Left ventricle myocardium inferior (tissue), 1 donor: ENCODE results near the gene ERCC5. TPM values are rescaled to one million over a fixed set of nuclear protein-coding genes. Genes with fewer than 3 reads are reported as not detected.

Source experiments
- DNase-seq: peaks from one replicate; pipeline ENCODE4 v3.0.0-alpha.2; 2020
- H3K27ac ChIP-seq: fragments of 200-600 bp; replicated peaks from 2 replicates; pipeline ENCODE4 v1.8.0; 2021
- H3K27me3 ChIP-seq: fragments of 200-600 bp; 2 replicates; pipeline ENCODE4 v1.8.0; 2021; ENCODE audit warnings: low read depth
- H3K36me3 ChIP-seq: fragments of 200-600 bp; 2 replicates; pipeline ENCODE4 v1.8.0; 2021
- H3K4me1 ChIP-seq: fragments of 200-600 bp; 2 replicates; pipeline ENCODE4 v1.8.0; 2021
- H3K4me3 ChIP-seq: fragments of 200-600 bp; 2 replicates; pipeline ENCODE4 v1.8.0; 2021; ENCODE audit warnings: mild to moderate bottlenecking, moderate library complexity
- H3K9me3 ChIP-seq: fragments of 200-600 bp; replicated peaks from 2 replicates; pipeline ENCODE4 v1.8.0; 2021
- intact Hi-C: fragments of 100-400 bp; cut with micrococcal nuclease; formaldehyde crosslinking; loops from one replicate; pipeline ENCODE4 v1.11.0; 2022
- total RNA-seq: library from RNA; stranded (reverse); fragmentation: NEBNext Ultra II Directional; extraction: Animal tissue kit (Norgen Biotek cat#: 25700); gene quantifications from one replicate; pipeline ENCODE4 v1.2.1, GENCODE V29; 2021
- TF ChIP-seq, protein P1 (sequence below): fragments of 200-600 bp; IDR thresholded peaks from 2 replicates; pipeline ENCODE4 v1.8.0; 2021; ENCODE audit warnings: antibody characterized with exemption, mild to moderate bottlenecking, borderline replicate concordance
- donor health status: DM: no; HTN: yes; CAD: no; lungs with severe emphysema.

The ERCC5 gene
- total RNA-seq, 1 donor from 2014 or later = 30.4 TPM

DNA sequence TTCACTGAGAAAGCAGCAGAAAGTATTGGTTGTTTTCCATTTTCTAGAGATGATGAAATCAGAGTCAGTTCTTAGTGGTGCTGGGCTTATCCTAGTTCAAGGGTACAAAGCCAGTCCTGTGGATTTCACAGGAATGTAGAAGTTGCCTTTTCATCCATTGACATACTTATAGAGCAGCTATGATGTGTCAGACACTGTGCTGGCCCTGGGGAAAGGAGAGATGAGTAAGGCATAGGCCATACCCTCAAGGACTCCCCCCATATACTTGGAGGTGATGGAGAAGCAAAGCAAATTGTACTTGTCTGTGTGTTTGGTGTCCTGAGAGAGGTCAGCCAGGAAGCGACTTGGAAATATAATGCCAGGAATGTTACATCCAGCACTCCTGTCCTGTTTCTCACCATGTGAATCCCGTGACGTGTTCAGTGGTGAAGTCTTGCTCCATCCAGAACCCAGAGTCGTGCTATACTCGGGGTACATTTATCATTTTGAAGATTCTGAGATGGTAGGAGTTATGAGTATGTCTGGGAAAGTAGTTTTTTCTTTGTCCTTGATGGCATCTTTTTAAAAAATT is 22.6 kb downstream of the ERCC5 start:
- Histone ChIP-seq H3K9me3 (peaks cover 5% of the 10 kb centered on the region), H3K27me3 (no peaks in the 10 kb centered on the region), H3K27ac (no peak overlapping the region), H3K4me3 (no peak overlapping the region), H3K4me1 (peaks cover 30% of the 10 kb centered on the region), H3K36me3 (peaks cover 80% of the 10 kb centered on the region)
- no peak for DNase-seq
- TF ChIP-seq, protein P1, sequence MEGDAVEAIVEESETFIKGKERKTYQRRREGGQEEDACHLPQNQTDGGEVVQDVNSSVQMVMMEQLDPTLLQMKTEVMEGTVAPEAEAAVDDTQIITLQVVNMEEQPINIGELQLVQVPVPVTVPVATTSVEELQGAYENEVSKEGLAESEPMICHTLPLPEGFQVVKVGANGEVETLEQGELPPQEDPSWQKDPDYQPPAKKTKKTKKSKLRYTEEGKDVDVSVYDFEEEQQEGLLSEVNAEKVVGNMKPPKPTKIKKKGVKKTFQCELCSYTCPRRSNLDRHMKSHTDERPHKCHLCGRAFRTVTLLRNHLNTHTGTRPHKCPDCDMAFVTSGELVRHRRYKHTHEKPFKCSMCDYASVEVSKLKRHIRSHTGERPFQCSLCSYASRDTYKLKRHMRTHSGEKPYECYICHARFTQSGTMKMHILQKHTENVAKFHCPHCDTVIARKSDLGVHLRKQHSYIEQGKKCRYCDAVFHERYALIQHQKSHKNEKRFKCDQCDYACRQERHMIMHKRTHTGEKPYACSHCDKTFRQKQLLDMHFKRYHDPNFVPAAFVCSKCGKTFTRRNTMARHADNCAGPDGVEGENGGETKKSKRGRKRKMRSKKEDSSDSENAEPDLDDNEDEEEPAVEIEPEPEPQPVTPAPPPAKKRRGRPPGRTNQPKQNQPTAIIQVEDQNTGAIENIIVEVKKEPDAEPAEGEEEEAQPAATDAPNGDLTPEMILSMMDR = no peak
- intact Hi-C loops = no loop called here

DNA sequence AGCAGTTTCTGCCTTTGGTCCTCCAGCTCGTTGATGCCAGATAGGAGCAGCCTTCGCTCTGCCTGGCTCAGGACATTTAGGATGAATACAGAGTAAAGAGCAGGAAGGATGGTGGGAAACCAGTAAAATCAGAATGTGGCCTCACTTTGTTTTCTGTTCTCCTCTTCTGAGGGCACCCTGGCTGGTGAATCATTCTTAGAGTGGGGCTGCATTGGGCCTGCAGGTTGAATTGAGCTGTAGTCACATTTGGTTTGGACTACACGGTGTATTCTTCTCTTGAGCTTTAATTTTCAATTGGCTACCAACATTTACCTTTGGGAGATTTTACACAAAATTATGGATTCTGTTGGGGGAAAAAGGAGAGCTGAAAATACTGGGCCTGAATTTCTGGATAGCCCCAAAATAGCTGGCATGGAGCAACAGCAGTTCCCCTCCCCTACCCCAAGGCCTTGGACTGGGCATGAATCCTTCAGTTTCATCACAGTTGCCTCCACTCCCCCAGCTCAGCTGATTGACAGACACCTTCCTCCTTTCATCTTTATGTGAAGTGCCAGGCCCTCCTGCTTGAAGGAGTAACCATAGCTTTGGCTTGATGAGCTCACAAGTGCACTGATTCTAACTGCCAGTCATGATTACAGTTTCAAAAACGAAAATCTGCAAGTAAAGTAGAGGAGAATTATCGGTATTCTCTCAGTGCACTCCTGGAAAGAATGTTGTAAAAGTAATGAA is 24.3 kb downstream of the ERCC5 start:
- no peak for DNase-seq
- Histone ChIP-seq H3K27me3 (no peaks in the 10 kb centered on the region), H3K9me3 (no peaks in the 10 kb centered on the region), H3K36me3 (peaks cover 83% of the 10 kb centered on the region), H3K4me3 (no peak overlapping the region), H3K27ac (no peak overlapping the region), H3K4me1 (peaks cover 26% of the 10 kb centered on the region)
- intact Hi-C loops = no loop called here
- TF ChIP-seq, protein P1 = no peak

DNA sequence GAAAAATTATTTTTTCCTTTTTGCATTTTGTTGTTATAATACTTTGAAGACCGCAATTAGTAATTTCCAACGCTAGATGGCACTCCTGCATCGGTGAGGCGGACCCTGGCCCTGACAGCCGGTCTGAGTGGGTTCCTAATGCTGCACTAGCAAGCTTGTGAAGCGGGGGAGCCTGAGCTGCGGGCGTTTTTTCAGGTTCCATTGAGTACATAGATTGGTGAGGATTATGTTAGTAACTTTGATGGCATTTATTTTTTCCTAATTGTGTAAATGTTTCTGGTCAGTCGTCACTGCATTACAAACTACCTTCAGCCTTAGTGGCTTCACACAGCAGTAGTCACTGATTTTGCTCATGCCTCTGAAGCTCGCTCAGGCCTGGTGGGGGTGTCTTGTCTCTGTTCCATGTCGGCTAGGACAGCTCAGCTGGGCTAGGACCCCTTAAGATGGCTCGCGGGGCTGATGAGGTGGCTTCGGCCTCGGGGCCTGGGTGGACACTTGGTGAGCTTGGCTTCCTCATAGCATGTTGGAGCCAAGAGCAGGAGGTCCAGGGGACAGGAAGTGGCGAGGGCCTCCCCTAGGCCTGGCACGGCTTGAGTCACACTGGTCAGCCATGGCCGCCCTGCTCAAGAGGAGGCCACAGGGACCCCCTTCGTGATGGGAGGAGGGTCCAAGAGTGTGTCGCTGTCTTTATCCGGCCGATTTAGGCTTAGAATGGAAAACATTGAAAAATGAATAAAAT is 25.0 kb downstream of the ERCC5 start:
- Histone ChIP-seq H3K27ac (no peak overlapping the region), H3K36me3 (peaks cover 83% of the 10 kb centered on the region), H3K4me3 (no peak overlapping the region), H3K9me3 (no peaks in the 10 kb centered on the region), H3K4me1 (peaks cover 26% of the 10 kb centered on the region), H3K27me3 (no peaks in the 10 kb centered on the region)
- intact Hi-C loops = no loop called here
- TF ChIP-seq, protein P1 = peak; percentile 83
- peak; percentile 37 for DNase-seq

DNA sequence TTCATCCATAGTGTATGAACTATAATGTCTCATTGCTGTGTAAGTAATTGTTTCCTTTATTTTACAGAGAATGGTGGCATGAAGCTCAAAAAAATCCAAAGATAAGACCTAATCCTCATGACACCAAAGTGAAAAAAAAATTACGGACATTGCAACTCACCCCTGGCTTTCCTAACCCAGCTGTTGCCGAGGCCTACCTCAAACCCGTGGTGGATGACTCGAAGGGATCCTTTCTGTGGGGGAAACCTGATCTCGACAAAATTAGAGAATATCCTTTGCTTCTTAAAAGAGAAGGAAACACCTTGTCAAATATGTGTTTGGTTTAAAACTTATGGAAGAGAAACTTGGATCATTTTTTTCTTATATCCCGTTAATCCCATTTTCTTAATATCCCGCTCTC is 26.3 kb downstream of the ERCC5 start:
- Histone ChIP-seq H3K4me1 (peaks cover 29% of the 10 kb centered on the region), H3K27ac (no peak overlapping the region), H3K27me3 (no peaks in the 10 kb centered on the region), H3K9me3 (no peaks in the 10 kb centered on the region), H3K36me3 (peaks cover 81% of the 10 kb centered on the region), H3K4me3 (no peak overlapping the region)
- TF ChIP-seq, protein P1 = no peak
- no peak for DNase-seq
- intact Hi-C loops = no loop called here

DNA sequence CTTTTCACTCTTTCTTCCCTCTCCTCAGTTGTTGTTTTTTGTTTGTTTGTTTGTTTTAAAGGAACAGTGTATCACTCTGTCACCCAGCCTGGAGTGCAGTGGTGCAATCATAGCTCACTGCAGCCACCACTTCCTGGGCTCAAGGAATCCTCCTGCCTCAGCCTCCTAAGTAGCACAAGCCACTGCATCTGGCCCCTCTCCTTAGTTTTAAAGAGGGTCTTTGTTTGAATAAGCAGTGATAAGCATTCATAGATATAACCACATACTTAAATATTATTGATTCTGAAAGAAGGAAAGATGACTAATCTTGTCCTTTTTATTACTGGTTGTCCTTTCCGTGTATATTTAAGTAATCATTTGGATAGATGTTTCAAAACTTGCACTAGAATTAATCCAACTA is 26.7 kb downstream of the ERCC5 start:
- H3K27me3 ChIP-seq = no peaks in the 10 kb centered on the region
- TF ChIP-seq, protein P1 = no peak
- H3K4me3 ChIP-seq = no peak overlapping the region
- no peaks in the 10 kb centered on the region for H3K9me3 ChIP-seq
- no peak overlapping the region for H3K27ac ChIP-seq
- DNase-seq = no peak
- intact Hi-C loops = no loop called here
- H3K36me3 ChIP-seq = peaks cover 77% of the 10 kb centered on the region
- peaks cover 33% of the 10 kb centered on the region for H3K4me1 ChIP-seq
